Retinal pigment epithelial cell (primary cell): ENCODE results near the gene MFGE8.

Source experiments
- DNase-seq: peaks from one replicate; pipeline ENCODE4 v3.0.0-alpha.2; 2010; ENCODE audit warnings: low read depth
- H3K4me3 ChIP-seq: 2 replicates; pipeline ENCODE4 v1.5.1; 2011; ENCODE audit warnings: mild to moderate bottlenecking, low read length, control low read depth, moderate library complexity
- TF ChIP-seq, protein P1 (sequence below): conservative IDR thresholded peaks from 2 replicates; pipeline ENCODE4 v1.5.1; 2011; ENCODE audit warnings: low read depth, low read length, control low read depth, inconsistent platforms

Gene MFGE8

DNA sequence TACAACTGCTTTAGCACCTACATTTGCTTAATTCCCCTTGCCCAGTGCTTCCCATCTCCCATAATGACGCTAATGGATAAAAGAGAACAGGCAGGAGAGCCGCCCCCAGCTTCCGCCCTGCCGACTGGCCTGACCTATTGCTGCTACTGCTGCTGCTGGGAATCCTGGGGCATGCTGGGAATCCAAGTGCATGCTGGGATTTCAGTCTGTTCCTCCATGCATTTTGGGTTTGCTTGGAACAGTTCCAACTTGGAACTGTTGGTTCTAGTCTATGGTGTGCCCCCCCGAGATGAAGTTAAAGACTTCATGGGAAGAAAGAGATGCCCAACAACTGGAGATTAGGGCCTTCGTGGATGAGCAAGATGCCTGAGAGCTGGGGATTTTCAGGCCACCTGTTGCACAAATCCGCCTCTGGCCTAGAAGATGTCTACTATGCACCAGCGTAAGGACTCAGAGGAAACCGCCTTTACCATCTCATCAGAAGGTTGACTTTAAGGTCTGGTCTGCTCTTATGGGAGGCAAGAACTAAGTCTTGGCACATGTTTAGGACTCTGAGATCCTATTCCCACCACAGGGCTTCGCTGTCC, 46.8 kb downstream of the MFGE8 start:
- TF ChIP-seq, protein P1, sequence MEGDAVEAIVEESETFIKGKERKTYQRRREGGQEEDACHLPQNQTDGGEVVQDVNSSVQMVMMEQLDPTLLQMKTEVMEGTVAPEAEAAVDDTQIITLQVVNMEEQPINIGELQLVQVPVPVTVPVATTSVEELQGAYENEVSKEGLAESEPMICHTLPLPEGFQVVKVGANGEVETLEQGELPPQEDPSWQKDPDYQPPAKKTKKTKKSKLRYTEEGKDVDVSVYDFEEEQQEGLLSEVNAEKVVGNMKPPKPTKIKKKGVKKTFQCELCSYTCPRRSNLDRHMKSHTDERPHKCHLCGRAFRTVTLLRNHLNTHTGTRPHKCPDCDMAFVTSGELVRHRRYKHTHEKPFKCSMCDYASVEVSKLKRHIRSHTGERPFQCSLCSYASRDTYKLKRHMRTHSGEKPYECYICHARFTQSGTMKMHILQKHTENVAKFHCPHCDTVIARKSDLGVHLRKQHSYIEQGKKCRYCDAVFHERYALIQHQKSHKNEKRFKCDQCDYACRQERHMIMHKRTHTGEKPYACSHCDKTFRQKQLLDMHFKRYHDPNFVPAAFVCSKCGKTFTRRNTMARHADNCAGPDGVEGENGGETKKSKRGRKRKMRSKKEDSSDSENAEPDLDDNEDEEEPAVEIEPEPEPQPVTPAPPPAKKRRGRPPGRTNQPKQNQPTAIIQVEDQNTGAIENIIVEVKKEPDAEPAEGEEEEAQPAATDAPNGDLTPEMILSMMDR = no peak
- no peak for DNase-seq
- H3K4me3 ChIP-seq = no peak overlapping the region

DNA sequence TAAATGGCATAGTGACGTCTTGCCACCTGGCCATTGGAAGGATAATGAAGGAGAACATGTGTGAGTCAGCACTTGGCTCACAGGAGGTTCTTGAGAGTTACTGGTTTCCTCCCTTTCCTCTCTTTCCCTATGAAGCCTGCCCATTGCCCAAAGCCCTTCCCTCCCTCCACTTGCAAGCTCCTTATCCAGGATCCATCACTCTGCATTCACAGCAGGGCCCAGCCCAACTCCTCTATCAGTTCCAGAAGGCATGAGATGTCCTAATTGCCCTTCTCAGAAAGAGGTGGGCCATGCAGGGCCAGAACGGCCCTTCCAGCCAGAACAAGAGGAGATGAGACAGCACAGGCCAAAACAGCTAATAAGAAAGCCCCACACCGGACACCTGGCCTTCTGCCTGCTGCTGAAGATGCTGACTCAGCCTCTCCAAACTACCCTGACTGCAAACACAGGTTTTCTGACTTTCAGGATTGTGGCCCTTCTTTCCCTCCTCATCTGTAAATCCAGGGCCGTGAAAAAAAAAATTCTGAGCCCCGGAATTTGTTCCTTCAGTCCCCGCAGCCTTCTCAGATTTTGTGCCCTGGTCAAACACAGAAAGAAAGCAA, 47.6 kb downstream of the MFGE8 start:
- TF ChIP-seq, protein P1 = no peak
- DNase-seq = no peak
- H3K4me3 ChIP-seq = no peak overlapping the region

DNA sequence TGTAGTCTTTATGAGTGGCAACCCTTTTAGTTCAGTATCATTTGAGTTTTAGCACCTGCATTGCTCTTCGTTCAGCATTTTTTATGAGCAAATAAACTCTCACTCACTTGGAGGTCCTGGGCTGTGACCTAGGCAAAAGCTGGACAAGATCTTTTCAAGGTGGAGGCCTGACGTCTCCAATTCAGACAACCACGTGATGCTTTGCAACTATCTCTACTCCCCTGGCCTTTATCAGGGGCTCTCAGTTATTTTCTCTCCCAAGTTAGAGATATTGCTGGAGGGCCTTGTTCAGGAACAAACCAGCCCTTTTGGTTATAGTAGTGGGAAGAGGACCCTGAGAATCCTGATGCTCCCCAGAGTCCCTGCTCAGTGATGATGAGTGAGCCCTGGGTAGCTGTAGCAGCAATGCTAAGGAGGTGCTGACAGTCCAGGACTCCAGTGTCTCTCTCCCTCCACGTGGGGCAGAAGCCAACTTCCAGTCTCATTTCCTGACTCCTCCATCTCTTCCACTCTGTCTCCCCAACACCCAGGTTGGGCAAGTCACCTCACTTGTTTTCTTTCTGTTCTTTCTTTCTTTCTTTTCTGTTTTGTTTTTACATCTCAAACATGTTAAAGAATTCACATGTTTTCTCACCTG, 48.2 kb downstream of the MFGE8 start:
- no peak for DNase-seq
- H3K4me3 ChIP-seq = no peak overlapping the region
- TF ChIP-seq, protein P1 = no peak

DNA sequence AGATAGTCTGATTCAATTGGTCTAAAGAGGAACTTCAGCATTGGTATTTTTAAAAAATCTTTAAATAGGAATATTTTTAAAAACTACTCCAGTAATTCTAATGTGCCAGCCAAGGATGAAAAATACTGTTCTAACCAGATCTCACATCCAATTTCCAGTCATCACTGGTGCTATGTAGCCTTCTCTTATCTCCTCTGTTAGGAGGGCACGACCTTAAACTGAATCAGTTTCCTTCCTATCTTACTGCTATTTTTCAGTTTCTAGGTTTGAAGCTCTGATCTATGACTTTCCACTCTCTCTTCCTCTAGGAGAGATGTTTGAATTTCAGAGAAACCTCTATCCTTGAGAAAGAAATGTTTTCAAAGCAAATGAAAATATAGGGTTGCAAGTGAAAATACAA, 49.8 kb downstream of the MFGE8 start:
- no peak overlapping the region for H3K4me3 ChIP-seq
- TF ChIP-seq, protein P1 = no peak
- DNase-seq = no peak

- DNase-seq = no peak
- TF ChIP-seq, protein P1 = no peak
Measured at GRCh38 chr15:88860212-88860611, 53.0 kb downstream of the MFGE8 start.

DNA sequence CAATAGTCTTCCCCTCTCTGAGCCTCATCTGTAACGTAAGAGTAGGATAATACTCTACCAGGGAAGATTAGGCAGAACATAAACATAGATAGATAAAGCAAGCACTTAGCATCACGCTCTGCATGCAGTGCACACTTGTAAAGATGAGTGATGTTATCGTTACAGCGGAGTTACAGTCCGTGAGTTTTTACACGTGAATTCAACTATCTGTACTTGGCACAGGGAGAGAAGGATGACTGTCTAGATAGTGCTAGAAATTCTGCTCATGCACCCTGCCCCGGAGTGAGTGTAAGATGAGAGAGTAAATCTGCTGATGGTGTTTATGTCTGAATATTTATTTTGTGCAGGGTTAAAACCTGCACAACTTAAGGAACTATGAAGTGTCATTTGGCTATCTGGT, 53.6 kb downstream of the MFGE8 start:
- TF ChIP-seq, protein P1 = no peak
- no peak overlapping the region for H3K4me3 ChIP-seq
- no peak for DNase-seq

More at GRCh38 chr15:88860212-88860611, 53.0 kb downstream of the MFGE8 start:
- no peak overlapping the region for H3K4me3 ChIP-seq

GRCh38 chr15:88858934-88859333, 54.2 kb downstream of the MFGE8 start:
- TF ChIP-seq, protein P1 = no peak
- no peak for DNase-seq
- H3K4me3 ChIP-seq = no peak overlapping the region
